Fibroblast of lung (primary cell): Measurements from ENCODE around the gene CD200. TPM values are rescaled to one million over a fixed set of nuclear protein-coding genes. Genes with fewer than 3 reads are reported as not detected.

Source experiments
- DNase-seq, 2 donors: peaks; one replicate each; pipeline versions ENCODE4 v3.0.0 to v3.0.0-alpha.2; 2010; ENCODE audit warnings: low read depth in 2 of 2
- H2AFZ ChIP-seq: 2 replicates; pipeline ENCODE4 v1.5.1; 2012; ENCODE audit warnings: low read length, control low read depth, inconsistent platforms
- H3K27ac ChIP-seq: 2 replicates; pipeline ENCODE4 v1.5.1; 2011; ENCODE audit warnings: low read length, control low read depth; ENCODE audit not compliant: insufficient read depth
- H3K27me3 ChIP-seq: 2 replicates; pipeline ENCODE4 v1.5.1; 2011; ENCODE audit warnings: mild to moderate bottlenecking, low read length; ENCODE audit not compliant: control insufficient read depth, insufficient read depth
- H3K36me3 ChIP-seq: 2 replicates; pipeline ENCODE4 v1.5.1; 2011; ENCODE audit warnings: low read length; ENCODE audit not compliant: control insufficient read depth, insufficient read depth
- H3K4me1 ChIP-seq: 2 replicates; pipeline ENCODE4 v1.5.1; 2011; ENCODE audit warnings: low read length; ENCODE audit not compliant: control insufficient read depth, insufficient read depth; ENCODE audit errors: extremely low read depth
- H3K4me2 ChIP-seq: 2 replicates; pipeline ENCODE4 v1.5.1; 2011; ENCODE audit warnings: low read length, control low read depth; ENCODE audit not compliant: insufficient read depth; ENCODE audit errors: extremely low read depth
- H3K4me3 ChIP-seq, 4 experiments: fragments of 200-600 bp in 1 of 4; sonication (generic) in 1 of 4; replicated peaks in 1 of 4; 2 replicates each; pipeline ENCODE4 v1.5.1; 2011 to 2016; ENCODE audit warnings: low read length in 4 of 4, low read depth in 3 of 4, mild to moderate bottlenecking in 3 of 4, control low read depth in 2 of 4, inconsistent platforms in 1 of 4, mixed read lengths in 1 of 4; ENCODE audit not compliant: insufficient read depth in 1 of 4; ENCODE audit errors: control extremely low read depth in 1 of 4
- H3K79me2 ChIP-seq: 2 replicates; pipeline ENCODE4 v1.5.1; 2012; ENCODE audit warnings: mild to moderate bottlenecking, low read length, inconsistent platforms; ENCODE audit not compliant: control insufficient read depth, insufficient read depth
- H3K9ac ChIP-seq: 2 replicates; pipeline ENCODE4 v1.5.1; 2011; ENCODE audit warnings: mild to moderate bottlenecking, low read length, control low read depth; ENCODE audit not compliant: insufficient read depth
- H3K9me3 ChIP-seq: 2 replicates; pipeline ENCODE4 v1.5.1; 2012; ENCODE audit warnings: low read depth, low read length; ENCODE audit not compliant: control insufficient read depth, insufficient read depth
- H4K20me1 ChIP-seq: 2 replicates; pipeline ENCODE4 v1.5.1; 2011; ENCODE audit warnings: low read length; ENCODE audit not compliant: control insufficient read depth, insufficient read depth; ENCODE audit errors: extremely low read depth
- EZH2 ChIP-seq: IDR thresholded peaks from 2 replicates; pipeline ENCODE4 v1.5.1; 2012; ENCODE audit warnings: low read length, control low read depth, mild to moderate bottlenecking; ENCODE audit errors: missing control alignments
- polyA plus RNA-seq, 2 donors: library from polyadenylated mRNA; depleted of rRNA in 1 of 2; stranded (reverse) in 1 of 2; unstranded in 1 of 2; fragments of >200 nt; gene quantifications; 2 replicates each; pipeline ENCODE4 v1.2.1, GENCODE V29; 2011 to 2012; ENCODE audit warnings: missing spikeins in 1 of 2
- total RNA-seq: library from RNA; depleted of rRNA; stranded (reverse); fragments of >200 nt; gene quantifications from 2 replicates; pipeline ENCODE4 v1.2.1, GENCODE V29; 2014
- TF ChIP-seq, protein P1 (sequence below), 2 donors: IDR thresholded peaks in 1 of 2; conservative IDR thresholded peaks in 1 of 2; 1 replicate in 1 of 2; 2 replicates in 1 of 2; pipeline ENCODE4 v1.5.1; 2011 to 2012; ENCODE audit warnings: low read length in 2 of 2, control low read depth in 1 of 2, inconsistent platforms in 1 of 2, low read depth in 1 of 2, mild to moderate bottlenecking in 1 of 2

The CD200 gene
- total and polyA plus RNA-seq, 2 donors (not counting 1 experiment from before 2014, with no cell fraction given) = 0.17 to 0.22 TPM

GRCh38 chr3:112306825-112307224 lies 26.1 kb upstream of the CD200 start:
- H3K4me1 ChIP-seq = peaks cover 5% of the 10 kb centered on the region
- H3K4me2 ChIP-seq = no peak overlapping the region
- DNase-seq = no peak
- no peaks in the 10 kb centered on the region for H3K27me3 ChIP-seq
- H4K20me1 ChIP-seq = no peaks in the 10 kb centered on the region
- H3K9ac ChIP-seq = no peak overlapping the region
- no peaks in the 10 kb centered on the region for H3K36me3 ChIP-seq
- TF ChIP-seq EZH2 = no peak
- TF ChIP-seq, protein P1, sequence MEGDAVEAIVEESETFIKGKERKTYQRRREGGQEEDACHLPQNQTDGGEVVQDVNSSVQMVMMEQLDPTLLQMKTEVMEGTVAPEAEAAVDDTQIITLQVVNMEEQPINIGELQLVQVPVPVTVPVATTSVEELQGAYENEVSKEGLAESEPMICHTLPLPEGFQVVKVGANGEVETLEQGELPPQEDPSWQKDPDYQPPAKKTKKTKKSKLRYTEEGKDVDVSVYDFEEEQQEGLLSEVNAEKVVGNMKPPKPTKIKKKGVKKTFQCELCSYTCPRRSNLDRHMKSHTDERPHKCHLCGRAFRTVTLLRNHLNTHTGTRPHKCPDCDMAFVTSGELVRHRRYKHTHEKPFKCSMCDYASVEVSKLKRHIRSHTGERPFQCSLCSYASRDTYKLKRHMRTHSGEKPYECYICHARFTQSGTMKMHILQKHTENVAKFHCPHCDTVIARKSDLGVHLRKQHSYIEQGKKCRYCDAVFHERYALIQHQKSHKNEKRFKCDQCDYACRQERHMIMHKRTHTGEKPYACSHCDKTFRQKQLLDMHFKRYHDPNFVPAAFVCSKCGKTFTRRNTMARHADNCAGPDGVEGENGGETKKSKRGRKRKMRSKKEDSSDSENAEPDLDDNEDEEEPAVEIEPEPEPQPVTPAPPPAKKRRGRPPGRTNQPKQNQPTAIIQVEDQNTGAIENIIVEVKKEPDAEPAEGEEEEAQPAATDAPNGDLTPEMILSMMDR (conservative IDR thresholded peaks at IDR 0.05 in 1 of 2, IDR thresholded peaks at IDR 0.05 in 1 of 2; ENCODE audit: low read depth in 1 of 2, low read length in 2 of 2) = no peak
- no peak overlapping the region for H3K27ac ChIP-seq
- H3K79me2 ChIP-seq = no peaks in the 10 kb centered on the region
- no peak overlapping the region for H3K4me3 ChIP-seq
- no peak overlapping the region for H2AFZ ChIP-seq
- H3K9me3 ChIP-seq = no peaks in the 10 kb centered on the region

GRCh38 chr3:112307557-112307956 lies 25.4 kb upstream of the CD200 start:
- Histone ChIP-seq H3K79me2 (no peaks in the 10 kb centered on the region), H3K9ac (no peak overlapping the region), H4K20me1 (no peaks in the 10 kb centered on the region), H3K4me2 (no peak overlapping the region), H3K27me3 (no peaks in the 10 kb centered on the region), H3K4me1 (peaks cover 5% of the 10 kb centered on the region), H3K4me3 (no peak overlapping the region), H2AFZ (no peak overlapping the region), H3K9me3 (no peaks in the 10 kb centered on the region), H3K27ac (no peak overlapping the region), H3K36me3 (no peaks in the 10 kb centered on the region)
- no peak for TF ChIP-seq EZH2
- DNase-seq = no peak

DNA sequence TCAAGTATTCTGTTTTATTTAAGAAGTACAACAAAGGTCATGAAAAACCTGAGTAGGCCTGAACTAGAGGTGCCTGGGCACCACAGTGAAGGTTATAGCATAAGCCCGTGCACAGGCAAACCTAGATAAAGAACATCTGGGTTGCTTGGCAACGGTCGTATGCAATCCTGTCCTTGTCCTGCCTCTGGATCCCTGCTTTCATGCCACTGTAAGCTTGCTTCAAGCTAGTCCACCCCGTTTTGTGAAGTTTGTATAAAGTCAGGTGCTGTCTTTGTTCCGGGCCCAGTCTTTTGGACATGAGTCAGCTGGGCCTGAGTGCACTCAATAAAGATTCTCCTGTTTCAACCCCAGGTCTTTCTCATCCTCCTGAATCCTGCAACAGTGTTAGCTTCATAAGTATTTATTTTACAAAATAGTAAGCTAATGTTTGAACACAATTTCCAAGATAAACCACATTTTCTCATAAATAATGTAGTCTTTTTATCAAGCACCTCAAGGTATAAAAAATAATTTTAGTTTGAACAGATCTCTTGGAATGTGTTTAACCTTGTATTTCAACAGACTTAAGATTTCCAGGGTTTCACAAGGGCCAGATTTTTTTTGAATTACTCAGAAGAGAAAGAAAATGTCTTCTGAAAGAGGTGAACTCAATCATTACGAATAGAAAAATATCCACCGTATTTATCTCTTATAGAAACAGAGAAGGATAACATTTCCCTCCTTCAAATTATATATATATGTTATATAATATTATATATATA lies 24.6 kb upstream of the CD200 start:
- no peak overlapping the region for H2AFZ ChIP-seq
- peak; percentile 39 to 53 for DNase-seq
- no peaks in the 10 kb centered on the region for H3K9me3 ChIP-seq
- H3K79me2 ChIP-seq = no peaks in the 10 kb centered on the region
- no peak overlapping the region for H3K4me2 ChIP-seq
- H3K4me3 ChIP-seq = no peak overlapping the region
- peaks cover 2% of the 10 kb centered on the region for H3K4me1 ChIP-seq
- no peak overlapping the region for H3K9ac ChIP-seq
- no peaks in the 10 kb centered on the region for H3K36me3 ChIP-seq
- no peak for TF ChIP-seq EZH2
- TF ChIP-seq, protein P1 (conservative IDR thresholded peaks at IDR 0.05 in 1 of 2, IDR thresholded peaks at IDR 0.05 in 1 of 2; ENCODE audit: low read depth in 1 of 2, low read length in 2 of 2) = no peak
- H4K20me1 ChIP-seq = no peaks in the 10 kb centered on the region
- no peaks in the 10 kb centered on the region for H3K27me3 ChIP-seq
- no peak overlapping the region for H3K27ac ChIP-seq
